Muscle layer of colon (tissue), 2 donors: ENCODE data around the gene ACTG1.

Experiments
- H3K27ac ChIP-seq: one replicate; pipeline ENCODE4 v1.7.0; 2013; ENCODE audit warnings: low read depth, mild to moderate bottlenecking, low read length, moderate library complexity
- H3K27me3 ChIP-seq, 2 donors: one replicate each; pipeline ENCODE4 v1.7.0; 2013; ENCODE audit warnings: low read length in 2 of 2, mild to moderate bottlenecking in 2 of 2; ENCODE audit not compliant: insufficient read depth in 2 of 2, control insufficient read depth in 1 of 2
- H3K36me3 ChIP-seq: one replicate; pipeline ENCODE4 v1.7.0; 2013; ENCODE audit warnings: mild to moderate bottlenecking, low read length; ENCODE audit not compliant: insufficient read depth
- H3K4me1 ChIP-seq: one replicate; pipeline ENCODE4 v1.7.0; 2013; ENCODE audit warnings: mild to moderate bottlenecking, low read length; ENCODE audit not compliant: insufficient read depth
- H3K4me3 ChIP-seq, 2 donors: one replicate each; pipeline ENCODE4 v1.7.0; 2013; ENCODE audit warnings: low read length in 2 of 2, low read depth in 1 of 2, mild to moderate bottlenecking in 1 of 2, moderate library complexity in 1 of 2
- H3K9ac ChIP-seq: one replicate; pipeline ENCODE4 v1.7.0; 2013; ENCODE audit warnings: low read length
- H3K9me3 ChIP-seq: one replicate; pipeline ENCODE4 v1.7.0; 2013; ENCODE audit warnings: mild to moderate bottlenecking, low read length
- donor health status: abdominal sarcoma.
- donor health status: Adenocarcinoma of cecum.

Gene ACTG1

GRCh38 chr17:81480140-81481072 lies 32.2 kb downstream of the ACTG1 start:
- Histone ChIP-seq H3K9ac (no peak overlapping the region), H3K4me1 (peaks cover 27% of the 10 kb centered on the region), H3K4me3 (no peak overlapping the region), H3K9me3 (no peaks in the 10 kb centered on the region), H3K27me3 (peaks cover 0 to 22% of the 10 kb centered on the region in 2 donors), H3K36me3 (no peaks in the 10 kb centered on the region), H3K27ac (no peak overlapping the region)

- no peak overlapping the region for H3K27ac ChIP-seq
- H3K27me3 ChIP-seq: peaks cover 0 to 22% of the 10 kb centered on the region in 2 donors
- H3K9me3 ChIP-seq: no peaks in the 10 kb centered on the region
- H3K36me3 ChIP-seq: no peaks in the 10 kb centered on the region
- H3K4me1 ChIP-seq: peaks cover 22% of the 10 kb centered on the region
- H3K4me3 ChIP-seq: no peak overlapping the region
- H3K9ac ChIP-seq: no peak overlapping the region
These were observed 33.2 kb downstream of the ACTG1 start for GRCh38 chr17:81479175-81480071.

GRCh38 chr17:81478119-81478518 lies 34.5 kb downstream of the ACTG1 start:
- peaks cover 15% of the 10 kb centered on the region for H3K4me1 ChIP-seq
- no peak overlapping the region for H3K27ac ChIP-seq
- no peaks in the 10 kb centered on the region for H3K9me3 ChIP-seq
- H3K36me3 ChIP-seq: no peaks in the 10 kb centered on the region
- peaks cover 0 to 16% of the 10 kb centered on the region in 2 donors for H3K27me3 ChIP-seq
- no peak overlapping the region for H3K4me3 ChIP-seq
- no peak overlapping the region for H3K9ac ChIP-seq

DNA sequence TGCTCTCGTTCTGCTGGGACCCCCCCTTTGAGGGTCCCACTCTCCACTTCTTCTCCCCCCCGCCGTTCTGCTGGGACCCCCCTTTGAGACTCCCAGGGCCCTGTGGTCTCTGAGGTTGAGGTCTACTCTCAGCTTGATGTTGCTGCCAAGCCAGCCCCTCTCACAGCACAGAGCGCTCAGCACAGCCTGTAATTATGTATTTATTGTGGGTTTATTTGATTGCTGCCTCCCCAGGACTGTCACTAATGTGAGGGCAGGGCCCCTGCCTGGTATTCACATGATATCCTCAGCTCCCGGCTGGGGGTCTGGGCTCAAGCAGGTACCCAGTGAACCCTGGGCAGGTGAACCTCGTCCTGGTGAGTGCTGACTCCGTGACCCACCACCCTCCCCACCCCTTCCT lies 35.4 kb downstream of the ACTG1 start:
- H3K4me1 ChIP-seq: peaks cover 15% of the 10 kb centered on the region
- H3K36me3 ChIP-seq: no peaks in the 10 kb centered on the region
- H3K27ac ChIP-seq: no peak overlapping the region
- H3K9me3 ChIP-seq: no peaks in the 10 kb centered on the region
- H3K9ac ChIP-seq: no peak overlapping the region
- H3K27me3 ChIP-seq: peaks cover 0 to 16% of the 10 kb centered on the region in 2 donors
- H3K4me3 ChIP-seq: no peak overlapping the region

- Histone ChIP-seq H3K4me1 (peaks cover 12% of the 10 kb centered on the region), H3K4me3 (no peak overlapping the region), H3K27me3 (peaks cover 0 to 16% of the 10 kb centered on the region in 2 donors), H3K9me3 (no peaks in the 10 kb centered on the region), H3K36me3 (no peaks in the 10 kb centered on the region), H3K27ac (no peak overlapping the region), H3K9ac (no peak overlapping the region)
These were observed 36.0 kb downstream of the ACTG1 start for GRCh38 chr17:81476635-81477034.

GRCh38 chr17:81476097-81476496 lies 36.5 kb downstream of the ACTG1 start:
- peaks cover 13% of the 10 kb centered on the region for H3K4me1 ChIP-seq
- H3K9ac ChIP-seq: no peak overlapping the region
- no peaks in the 10 kb centered on the region for H3K9me3 ChIP-seq
- no peak overlapping the region for H3K27ac ChIP-seq
- no peaks in the 10 kb centered on the region for H3K36me3 ChIP-seq
- no peak overlapping the region for H3K4me3 ChIP-seq
- peaks cover 0 to 16% of the 10 kb centered on the region in 2 donors for H3K27me3 ChIP-seq

- Histone ChIP-seq H3K36me3 (no peaks in the 10 kb centered on the region), H3K4me1 (peaks cover 4% of the 10 kb centered on the region), H3K9ac (no peak overlapping the region), H3K27ac (no peak overlapping the region), H3K27me3 (peaks cover 0 to 7% of the 10 kb centered on the region in 2 donors), H3K4me3 (no peak overlapping the region), H3K9me3 (no peaks in the 10 kb centered on the region)
These were observed 37.6 kb downstream of the ACTG1 start for GRCh38 chr17:81474958-81475357.

GRCh38 chr17:81473019-81473418 lies 39.6 kb downstream of the ACTG1 start:
- Histone ChIP-seq H3K4me1 (peaks cover 4% of the 10 kb centered on the region), H3K4me3 (no peak overlapping the region), H3K27me3 (no peaks in the 10 kb centered on the region), H3K9me3 (no peaks in the 10 kb centered on the region), H3K9ac (no peak overlapping the region), H3K36me3 (no peaks in the 10 kb centered on the region), H3K27ac (no peak overlapping the region)

GRCh38 chr17:81471818-81472456 lies 40.7 kb downstream of the ACTG1 start:
- H3K27me3 ChIP-seq: no peaks in the 10 kb centered on the region
- no peaks in the 10 kb centered on the region for H3K9me3 ChIP-seq
- no peak overlapping the region for H3K9ac ChIP-seq
- H3K4me1 ChIP-seq: peaks cover 4% of the 10 kb centered on the region
- no peak overlapping the region for H3K27ac ChIP-seq
- H3K36me3 ChIP-seq: no peaks in the 10 kb centered on the region
- H3K4me3 ChIP-seq: peak overlapping the region; percentile 37 to 49

DNA sequence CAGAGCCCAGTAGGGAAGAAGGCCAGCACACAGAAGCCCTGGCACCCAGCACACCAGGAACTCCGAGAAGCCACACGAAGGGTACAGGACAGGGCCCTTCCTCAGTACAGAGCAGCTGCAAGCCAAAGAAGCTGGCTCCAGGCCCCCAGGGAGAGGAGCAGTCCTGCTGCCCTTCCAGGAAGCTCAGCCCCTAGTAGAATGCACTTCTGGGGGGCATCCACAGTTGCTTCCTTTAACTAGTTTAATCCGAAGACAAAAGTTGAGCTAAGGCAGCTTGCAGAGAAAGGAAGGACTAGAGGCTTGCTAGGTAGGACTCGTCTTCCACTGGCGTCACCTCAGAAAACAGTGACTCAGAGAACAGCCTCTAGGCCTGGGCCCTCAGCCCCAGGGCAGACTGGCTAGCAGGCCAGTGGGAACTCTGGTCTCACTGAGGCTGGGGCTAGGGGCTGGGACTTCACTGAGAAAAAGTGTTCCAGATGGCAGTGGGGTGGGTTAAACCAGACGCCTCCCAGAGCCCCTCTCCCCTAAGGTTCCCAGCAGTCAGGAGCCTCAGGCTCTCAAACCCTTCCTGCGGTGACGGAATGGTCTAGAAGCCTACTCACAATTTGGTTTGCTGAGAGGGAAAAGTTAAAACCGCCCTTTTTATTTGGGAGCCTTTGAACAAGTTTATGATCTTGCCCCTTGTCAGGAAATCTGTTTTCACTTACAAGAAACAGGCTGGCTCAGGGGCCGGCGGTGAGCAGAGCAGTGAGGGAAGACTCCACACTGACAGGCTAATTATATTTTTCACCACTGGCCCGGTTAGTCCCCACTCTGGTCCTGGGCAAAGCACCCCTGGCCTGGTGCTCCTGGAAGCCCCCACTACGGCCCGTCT lies 41.4 kb downstream of the ACTG1 start:
- Histone ChIP-seq H3K4me3 (peak overlapping the region; percentile 37 to 49), H3K36me3 (no peaks in the 10 kb centered on the region), H3K27ac (no peak overlapping the region), H3K9me3 (no peaks in the 10 kb centered on the region), H3K9ac (no peak overlapping the region), H3K27me3 (no peaks in the 10 kb centered on the region), H3K4me1 (peaks cover 4% of the 10 kb centered on the region)
